K562 (cell line): ENCODE results near the gene ATP5PD. TPM values are rescaled to one million over a fixed set of nuclear protein-coding genes. Genes with fewer than 3 reads are reported as not detected.
A peak's percentile ranks its signal among the peaks of the same experiment; 100 is the strongest.

Source experiments
- ETV5 ChIP-seq: sonication (generic); formaldehyde crosslinking; IDR thresholded peaks from 2 replicates; pipeline ENCODE4 v1.4.0; 2020; ENCODE audit warnings: low read depth, mild to moderate bottlenecking, missing genetic modification reagents
- FOXP1 ChIP-seq: sonication (generic); formaldehyde crosslinking; IDR thresholded peaks from 2 replicates; pipeline ENCODE4 v1.8.0; 2022; ENCODE audit warnings: mild to moderate bottlenecking, missing genetic modification reagents
- GATAD2A ChIP-seq: fragments of 450-650 bp; IDR thresholded peaks from 2 replicates; pipeline ENCODE4 v1.6.1; 2017
- HLTF ChIP-seq: fragments of 450-650 bp; IDR thresholded peaks from 2 replicates; pipeline ENCODE4 v1.6.1; 2016
- KAT2B ChIP-seq: IDR thresholded peaks from one replicate; pipeline ENCODE4 v1.6.1; 2012; ENCODE audit warnings: low read depth, mild to moderate bottlenecking, control low read depth, inconsistent platforms, low read length, moderate library complexity
- KLF10 ChIP-seq: fragments of 250-450 bp; sonication (Bioruptor Pico); IDR thresholded peaks from 2 replicates; pipeline ENCODE4 v1.6.1; 2021; ENCODE audit warnings: matching md5 sums
- MCM7 ChIP-seq, 2 experiments: fragments of 450-650 bp; IDR thresholded peaks; 2 replicates each; pipeline ENCODE4 v1.6.1; 2016 to 2018
- MEIS2 ChIP-seq: fragments of 450-650 bp; IDR thresholded peaks from 2 replicates; pipeline ENCODE4 v1.6.1; 2014; ENCODE audit warnings: mild to moderate bottlenecking; ENCODE audit not compliant: partially characterized antibody
- NUFIP1 ChIP-seq: fragments of 450-650 bp; IDR thresholded peaks from 2 replicates; pipeline ENCODE4 v1.6.1; 2018; ENCODE audit not compliant: partially characterized antibody
- PHB2 ChIP-seq: fragments of 450-650 bp; IDR thresholded peaks from 2 replicates; pipeline ENCODE4 v1.6.1; 2017; ENCODE audit warnings: low read depth
- PML ChIP-seq: IDR thresholded peaks from 2 replicates; pipeline ENCODE4 v1.6.1; 2012; ENCODE audit warnings: low read length, inconsistent platforms
- RCOR1 ChIP-seq, 2 experiments: IDR thresholded peaks; 2 replicates each; pipeline ENCODE4 v1.6.1; 2012; ENCODE audit warnings: low read depth in 2 of 2, low read length in 2 of 2, borderline replicate concordance in 1 of 2, improper control_type of control experiment in 1 of 2
- SMAD4 ChIP-seq: fragments of 250-450 bp; sonication (Bioruptor Pico); conservative IDR thresholded peaks from 2 replicates; pipeline ENCODE4 v1.8.0; 2021; ENCODE audit warnings: inconsistent platforms, mild to moderate bottlenecking, moderate library complexity
- TBP ChIP-seq: optimal IDR thresholded peaks from 2 replicates; pipeline ENCODE3; 2011; ENCODE audit warnings: low read depth, low read length, improper control_type of control experiment
- ZFP1 ChIP-seq: fragments of 450-650 bp; formaldehyde crosslinking; IDR thresholded peaks from 2 replicates; pipeline ENCODE4 v1.4.0; 2020; ENCODE audit warnings: mild to moderate bottlenecking, mixed read lengths
- ZFX ChIP-seq: sonication (generic); formaldehyde crosslinking; IDR thresholded peaks from 2 replicates; pipeline ENCODE4 v1.8.0; 2022; ENCODE audit warnings: mild to moderate bottlenecking, missing genetic modification reagents, moderate library complexity
- ZNF583 ChIP-seq: fragments of 250-450 bp; sonication (Bioruptor Pico); IDR thresholded peaks from 2 replicates; pipeline ENCODE4 v1.4.0; 2020
- ZNF717 ChIP-seq: fragments of 250-450 bp; sonication (Bioruptor Pico); IDR thresholded peaks from 2 replicates; pipeline ENCODE4 v1.5.0; 2021
- polyA plus RNA-seq, 8 experiments: library from polyadenylated mRNA; depleted of rRNA in 4 of 8; stranded (reverse) in 5 of 8; unstranded in 3 of 8; fragments of >200 nt; fragmentation: Nextera tagmentation in 2 of 8; fragmentation: Illumina TruSeq in 1 of 8; extraction: Ambion mirVana in 2 of 8; extraction: Trizol in 1 of 8; gene quantifications; 2 replicates each; pipeline versions ENCODE4 v1.2.1 to v1.2.3, GENCODE V29; 2011 to 2014; ENCODE audit warnings: inconsistent platforms in 1 of 8, missing spikeins in 1 of 8
- total RNA-seq, 7 experiments: library from RNA; depleted of rRNA in 6 of 7; stranded (reverse); fragments of >200 nt in 6 of 7; fragmentation: Illumina TruSeq in 2 of 7; extraction: Trizol in 2 of 7; gene quantifications; 2 replicates each; pipeline versions ENCODE4 v1.2.1 to v1.2.3, GENCODE V29; 2011 to 2021; ENCODE audit warnings: low replicate concordance in 1 of 7
- TF ChIP-seq, protein P1 (sequence below), 3 experiments: IDR thresholded peaks in 2 of 3; conservative IDR thresholded peaks in 1 of 3; 2 replicates each; pipeline ENCODE4 v1.5.1; 2011 to 2012; ENCODE audit warnings: low read length in 3 of 3, mild to moderate bottlenecking in 3 of 3, control low read depth in 2 of 3, improper control_type of control experiment in 1 of 3, inconsistent platforms in 1 of 3, low read depth in 1 of 3, mixed read lengths in 1 of 3, moderate library complexity in 1 of 3; ENCODE audit not compliant: insufficient read depth in 2 of 3
- TF ChIP-seq, protein P2 (sequence below): fragments of 250-450 bp; sonication (Bioruptor Pico); IDR thresholded peaks from 2 replicates; pipeline ENCODE4 v1.5.0; 2021; ENCODE audit warnings: mild to moderate bottlenecking, borderline replicate concordance

Gene ATP5PD
- total and polyA plus RNA-seq, 9 of the 15 experiments (the other 6 are each of a cell fraction or from before 2014, with no cell fraction given) = 271 to 828 (median 432) TPM

DNA sequence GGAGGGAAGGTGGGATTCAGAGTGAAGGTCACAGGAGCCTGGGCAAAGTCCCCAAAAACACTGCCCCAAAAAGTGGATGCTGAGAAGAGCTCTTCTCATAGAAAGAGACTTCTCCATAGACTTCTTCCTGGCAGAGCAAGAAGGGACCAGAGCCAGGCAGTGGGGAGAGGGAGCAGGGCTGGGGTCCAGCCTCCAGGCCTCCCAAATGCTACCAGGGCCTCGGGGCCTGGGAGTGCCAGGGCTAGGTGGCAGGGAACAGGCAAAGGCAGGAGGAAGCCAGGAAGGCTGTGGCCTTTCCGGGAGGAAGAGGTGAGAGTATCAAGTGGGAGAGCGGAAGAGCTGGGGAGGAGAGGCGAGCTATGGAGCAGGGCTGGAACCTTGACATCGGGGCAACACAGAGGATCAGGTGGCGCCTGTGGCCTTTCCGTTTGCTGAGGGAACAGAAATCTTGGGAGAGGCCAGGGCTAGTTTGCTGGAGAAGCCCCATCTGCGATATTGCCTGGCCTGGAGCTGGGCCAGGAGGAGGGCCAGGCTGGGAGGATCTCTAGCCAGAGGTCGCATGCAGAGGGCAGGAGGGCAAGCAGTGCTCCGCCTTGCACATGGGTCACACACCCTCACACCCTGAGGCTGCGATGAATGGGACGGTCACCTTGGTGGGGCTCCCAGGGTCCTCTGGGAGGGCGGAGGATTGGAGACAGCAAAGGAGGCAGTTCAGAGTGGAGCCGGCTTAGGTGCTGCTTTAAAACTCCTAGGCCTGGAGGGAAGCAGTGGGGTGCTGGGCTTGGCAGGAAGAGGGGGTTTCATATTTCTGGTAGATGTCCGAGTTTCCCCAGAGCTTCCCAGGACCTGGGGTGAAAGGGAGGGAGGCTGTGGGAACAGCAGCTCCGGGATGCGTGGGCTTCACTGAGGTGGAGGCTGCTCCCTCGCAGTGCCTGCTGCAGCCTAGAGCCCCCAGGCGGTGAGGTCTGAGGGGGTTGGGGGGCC, 44.4 kb upstream of the ATP5PD start (continued):
- TF ChIP-seq MCM7 (IDR thresholded peaks at IDR 0.05) = no peak
- TF ChIP-seq KLF10 (CRISPR knock-in tag) = no peak
- TF ChIP-seq ZNF583 (CRISPR knock-in tag) = no peak
- TF ChIP-seq ZFP1 (CRISPR knock-in tag) = no peak
- TF ChIP-seq GATAD2A = no peak
- no peak for TF ChIP-seq HLTF
- TF ChIP-seq, protein P1, sequence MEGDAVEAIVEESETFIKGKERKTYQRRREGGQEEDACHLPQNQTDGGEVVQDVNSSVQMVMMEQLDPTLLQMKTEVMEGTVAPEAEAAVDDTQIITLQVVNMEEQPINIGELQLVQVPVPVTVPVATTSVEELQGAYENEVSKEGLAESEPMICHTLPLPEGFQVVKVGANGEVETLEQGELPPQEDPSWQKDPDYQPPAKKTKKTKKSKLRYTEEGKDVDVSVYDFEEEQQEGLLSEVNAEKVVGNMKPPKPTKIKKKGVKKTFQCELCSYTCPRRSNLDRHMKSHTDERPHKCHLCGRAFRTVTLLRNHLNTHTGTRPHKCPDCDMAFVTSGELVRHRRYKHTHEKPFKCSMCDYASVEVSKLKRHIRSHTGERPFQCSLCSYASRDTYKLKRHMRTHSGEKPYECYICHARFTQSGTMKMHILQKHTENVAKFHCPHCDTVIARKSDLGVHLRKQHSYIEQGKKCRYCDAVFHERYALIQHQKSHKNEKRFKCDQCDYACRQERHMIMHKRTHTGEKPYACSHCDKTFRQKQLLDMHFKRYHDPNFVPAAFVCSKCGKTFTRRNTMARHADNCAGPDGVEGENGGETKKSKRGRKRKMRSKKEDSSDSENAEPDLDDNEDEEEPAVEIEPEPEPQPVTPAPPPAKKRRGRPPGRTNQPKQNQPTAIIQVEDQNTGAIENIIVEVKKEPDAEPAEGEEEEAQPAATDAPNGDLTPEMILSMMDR (IDR thresholded peaks at IDR 0.05 in 2 of 3, conservative IDR thresholded peaks at IDR 0.05 in 1 of 3; ENCODE audit: insufficient read depth in 2 of 3, low read depth in 1 of 3, low read length in 3 of 3) = no peak
- TF ChIP-seq, protein P2, sequence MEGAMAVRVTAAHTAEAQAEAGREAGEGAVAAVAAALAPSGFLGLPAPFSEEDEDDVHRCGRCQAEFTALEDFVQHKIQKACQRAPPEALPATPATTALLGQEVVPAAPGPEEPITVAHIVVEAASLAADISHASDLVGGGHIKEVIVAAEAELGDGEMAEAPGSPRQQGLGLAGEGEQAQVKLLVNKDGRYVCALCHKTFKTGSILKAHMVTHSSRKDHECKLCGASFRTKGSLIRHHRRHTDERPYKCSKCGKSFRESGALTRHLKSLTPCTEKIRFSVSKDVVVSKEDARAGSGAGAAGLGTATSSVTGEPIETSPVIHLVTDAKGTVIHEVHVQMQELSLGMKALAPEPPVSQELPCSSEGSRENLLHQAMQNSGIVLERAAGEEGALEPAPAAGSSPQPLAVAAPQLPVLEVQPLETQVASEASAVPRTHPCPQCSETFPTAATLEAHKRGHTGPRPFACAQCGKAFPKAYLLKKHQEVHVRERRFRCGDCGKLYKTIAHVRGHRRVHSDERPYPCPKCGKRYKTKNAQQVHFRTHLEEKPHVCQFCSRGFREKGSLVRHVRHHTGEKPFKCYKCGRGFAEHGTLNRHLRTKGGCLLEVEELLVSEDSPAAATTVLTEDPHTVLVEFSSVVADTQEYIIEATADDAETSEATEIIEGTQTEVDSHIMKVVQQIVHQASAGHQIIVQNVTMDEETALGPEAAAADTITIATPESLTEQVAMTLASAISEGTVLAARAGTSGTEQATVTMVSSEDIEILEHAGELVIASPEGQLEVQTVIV (CRISPR knock-in tag) = no peak
- TF ChIP-seq NUFIP1 = no peak
- TF ChIP-seq PML = no peak
- TF ChIP-seq ETV5 (CRISPR knock-in tag) = no peak
- TF ChIP-seq RCOR1 (IDR thresholded peaks at IDR 0.05; ENCODE audit: borderline replicate concordance in 1 of 2, low read depth in 2 of 2, low read length in 2 of 2) = peak in 1 of 2 experiments; percentile 39; a peak in 1 of 4 replicates
- no peak for TF ChIP-seq ZNF717 (CRISPR knock-in tag)
- no peak for TF ChIP-seq TBP
- no peak for TF ChIP-seq KAT2B
- no peak for TF ChIP-seq FOXP1 (CRISPR knock-in tag)
- no peak for TF ChIP-seq MEIS2
- no peak for TF ChIP-seq PHB2
- TF ChIP-seq ZFX (CRISPR knock-in tag) = peak; percentile 83
- TF ChIP-seq SMAD4 (CRISPR knock-in tag) = no peak
